Trophoblast cell (in vitro differentiated cells and primary cell): ENCODE measurements around the gene LEMD3.

Experiments used
- DNase-seq, 2 donors: peaks; one replicate each; pipeline ENCODE4 v3.0.0-alpha.2; 2016
- H2AFZ ChIP-seq: 2 replicates; pipeline ENCODE4 v1.6.1; 2013; ENCODE audit warnings: low read length, moderate library complexity, mild to moderate bottlenecking; ENCODE audit not compliant: insufficient read depth, poor library complexity
- H2AK5ac ChIP-seq: 2 replicates; pipeline ENCODE4 v1.6.1; 2013; ENCODE audit warnings: mild to moderate bottlenecking, low read length
- H2BK120ac ChIP-seq: 2 replicates; pipeline ENCODE4 v1.6.1; 2013; ENCODE audit warnings: low read length, mild to moderate bottlenecking, moderate library complexity; ENCODE audit not compliant: insufficient read depth, poor library complexity
- H2BK12ac ChIP-seq: 2 replicates; pipeline ENCODE4 v1.6.1; 2013; ENCODE audit warnings: mild to moderate bottlenecking, low read length, moderate library complexity
- H2BK5ac ChIP-seq: 2 replicates; pipeline ENCODE4 v1.6.1; 2013; ENCODE audit warnings: low read length, low read depth, moderate library complexity, mild to moderate bottlenecking; ENCODE audit not compliant: poor library complexity
- H3K14ac ChIP-seq: 2 replicates; pipeline ENCODE4 v1.6.1; 2013; ENCODE audit warnings: mild to moderate bottlenecking, low read length
- H3K18ac ChIP-seq: 2 replicates; pipeline ENCODE4 v1.6.1; 2013; ENCODE audit warnings: mild to moderate bottlenecking, low read length
- H3K23ac ChIP-seq: 2 replicates; pipeline ENCODE4 v1.6.1; 2013; ENCODE audit warnings: low read length
- H3K27ac ChIP-seq: 2 replicates; pipeline ENCODE4 v1.5.1; 2013; ENCODE audit warnings: low read depth, mild to moderate bottlenecking, inconsistent platforms, low read length, moderate library complexity
- H3K27me3 ChIP-seq: 2 replicates; pipeline ENCODE4 v1.6.1; 2013; ENCODE audit warnings: inconsistent platforms, mild to moderate bottlenecking, low read length, moderate library complexity; ENCODE audit not compliant: insufficient read depth
- H3K36me3 ChIP-seq, 2 experiments: 1 replicate in 1 of 2; 2 replicates in 1 of 2; pipeline ENCODE4 v1.6.1; 2013; ENCODE audit warnings: low read length in 2 of 2, mild to moderate bottlenecking in 2 of 2, moderate library complexity in 1 of 2; ENCODE audit not compliant: insufficient read depth in 2 of 2, control insufficient read depth in 1 of 2
- H3K4ac ChIP-seq: 2 replicates; pipeline ENCODE4 v1.6.1; 2013; ENCODE audit warnings: low read depth, mild to moderate bottlenecking, low read length, moderate library complexity
- H3K4me1 ChIP-seq, 2 experiments: 1 replicate in 1 of 2; 2 replicates in 1 of 2; pipeline ENCODE4 v1.6.1; 2013; ENCODE audit warnings: low read length in 2 of 2, mild to moderate bottlenecking in 2 of 2, moderate library complexity in 1 of 2; ENCODE audit not compliant: insufficient read depth in 2 of 2, control insufficient read depth in 1 of 2
- H3K4me2 ChIP-seq: 2 replicates; pipeline ENCODE4 v1.6.1; 2013; ENCODE audit warnings: inconsistent platforms, mild to moderate bottlenecking, low read length, moderate library complexity
- H3K4me3 ChIP-seq: 2 replicates; pipeline ENCODE4 v1.5.1; 2013; ENCODE audit warnings: mild to moderate bottlenecking, low read depth, low read length, inconsistent platforms
- H3K79me1 ChIP-seq: one replicate; pipeline ENCODE4 v1.6.1; 2013; ENCODE audit warnings: low read length
- H3K79me2 ChIP-seq: 2 replicates; pipeline ENCODE4 v1.6.1; 2013; ENCODE audit warnings: low read length, mild to moderate bottlenecking; ENCODE audit not compliant: control insufficient read depth, insufficient read depth, poor library complexity
- H3K9ac ChIP-seq: 2 replicates; pipeline ENCODE4 v1.6.1; 2013; ENCODE audit warnings: mild to moderate bottlenecking, low read length
- H3K9me3 ChIP-seq: 2 replicates; pipeline ENCODE4 v1.6.1; 2013; ENCODE audit warnings: low read depth, mild to moderate bottlenecking, control low read depth, inconsistent platforms, low read length; ENCODE audit not compliant: insufficient read depth
- H4K12ac ChIP-seq: 2 replicates; pipeline ENCODE4 v1.6.1; 2013; ENCODE audit warnings: low read depth, mild to moderate bottlenecking, low read length, moderate library complexity
- H4K8ac ChIP-seq: 2 replicates; pipeline ENCODE4 v1.6.1; 2013; ENCODE audit warnings: low read depth, mild to moderate bottlenecking, low read length, moderate library complexity
- H4K91ac ChIP-seq: one replicate; pipeline ENCODE4 v1.6.1; 2013; ENCODE audit warnings: low read depth, mild to moderate bottlenecking, low read length, moderate library complexity
- WGBS: extraction: QIAGEN DNeasy Blood & Tissue Kit; methylation state at CpG from one replicate; pipeline ENCODE4 v1.1.7; 2013; ENCODE audit warnings: missing lambda C conversion rate; ENCODE audit not compliant: insufficient read length, insufficient coverage; ENCODE audit errors: extremely low coverage; 5-methylcytosine and 5-hydroxymethylcytosine counted together

The LEMD3 gene

DNA sequence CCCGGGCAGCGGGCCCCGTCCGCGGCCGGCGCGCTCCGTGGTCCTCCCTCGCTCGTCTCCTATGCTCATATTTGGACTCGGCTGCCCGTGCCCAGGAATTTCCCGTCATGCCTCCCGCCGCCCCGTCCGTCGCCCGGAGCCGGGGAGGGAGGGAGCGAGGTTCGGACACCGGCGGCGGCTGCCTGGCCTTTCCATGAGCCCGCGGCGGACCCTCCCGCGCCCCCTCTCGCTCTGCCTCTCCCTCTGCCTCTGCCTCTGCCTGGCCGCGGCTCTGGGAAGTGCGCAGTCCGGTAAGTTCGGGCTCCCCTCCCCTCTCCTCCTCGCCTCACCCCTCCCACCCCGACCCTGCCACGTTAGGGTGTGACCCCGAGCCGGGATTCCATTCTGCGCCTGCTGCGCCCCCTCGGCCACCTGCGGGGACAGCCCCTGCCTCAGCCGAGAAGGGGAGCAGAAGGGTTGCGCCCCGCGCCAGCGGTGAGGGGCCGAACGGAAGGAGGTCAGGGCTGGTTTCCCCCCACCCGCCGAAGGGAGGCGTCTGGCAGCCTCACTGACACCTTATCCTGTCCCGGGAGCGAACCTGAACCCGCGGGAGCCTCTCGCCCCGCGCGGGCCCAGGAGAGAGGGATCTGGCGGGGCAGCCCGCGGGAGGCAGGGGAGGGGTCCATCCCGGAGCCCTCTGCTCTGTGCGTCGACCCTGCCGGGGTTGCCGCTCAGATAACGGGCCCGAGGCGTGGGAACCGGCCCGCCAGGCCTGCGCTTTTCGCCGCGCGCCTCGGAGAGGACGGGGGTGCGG, 109.4 kb downstream of the LEMD3 start, which contains the start of gene MSRB3:
MSRB3 (plus strand) TSS at position 108 of the 793 bp plus-strand sequence. CDS start 29,897 bp downstream, outside the sequence.
- peak within 1 kb of the TSS; percentile 97 for H3K4me3 ChIP-seq
- no peak within 1 kb of the TSS for H3K23ac ChIP-seq
- H3K14ac ChIP-seq = peak within 1 kb of the TSS; percentile 55
- peak within 1 kb of the TSS; percentile 79 for H3K4me2 ChIP-seq
- peak within 1 kb of the TSS; percentile 0 for H2BK12ac ChIP-seq
- peaks cover 2% of the 10 kb centered on the region for H3K79me2 ChIP-seq
- no peak within 1 kb of the TSS for H2AK5ac ChIP-seq
- peaks cover 0 to 4% of the 10 kb centered on the region in 2 experiments for H3K4me1 ChIP-seq
- H3K9me3 ChIP-seq = no peaks in the 10 kb centered on the region
- H2BK120ac ChIP-seq = peak within 1 kb of the TSS; percentile 83
- H2BK5ac ChIP-seq = peak within 1 kb of the TSS; percentile 42
- WGBS = no CpG with 5 or more reads among the region's 85 CpGs
- peak within 1 kb of the TSS; percentile 50 for H3K27ac ChIP-seq
- peak within 1 kb of the TSS; percentile 37 for H4K91ac ChIP-seq
- H4K8ac ChIP-seq = peak within 1 kb of the TSS; percentile 59
- peak within 1 kb of the TSS; percentile 73 for H3K9ac ChIP-seq
- no peak within 1 kb of the TSS for H3K4ac ChIP-seq
- peak within 1 kb of the TSS; percentile 65 for H3K18ac ChIP-seq
- peak within 1 kb of the TSS; percentile 75 for H4K12ac ChIP-seq
- H3K27me3 ChIP-seq = no peaks in the 10 kb centered on the region
- peak within 1 kb of the TSS; percentile 68 for H2AFZ ChIP-seq
- DNase-seq = peak; percentile 7 to 59
- H3K36me3 ChIP-seq = no peaks in the 10 kb centered on the region
- peaks cover 9% of the 10 kb centered on the region for H3K79me1 ChIP-seq

DNA sequence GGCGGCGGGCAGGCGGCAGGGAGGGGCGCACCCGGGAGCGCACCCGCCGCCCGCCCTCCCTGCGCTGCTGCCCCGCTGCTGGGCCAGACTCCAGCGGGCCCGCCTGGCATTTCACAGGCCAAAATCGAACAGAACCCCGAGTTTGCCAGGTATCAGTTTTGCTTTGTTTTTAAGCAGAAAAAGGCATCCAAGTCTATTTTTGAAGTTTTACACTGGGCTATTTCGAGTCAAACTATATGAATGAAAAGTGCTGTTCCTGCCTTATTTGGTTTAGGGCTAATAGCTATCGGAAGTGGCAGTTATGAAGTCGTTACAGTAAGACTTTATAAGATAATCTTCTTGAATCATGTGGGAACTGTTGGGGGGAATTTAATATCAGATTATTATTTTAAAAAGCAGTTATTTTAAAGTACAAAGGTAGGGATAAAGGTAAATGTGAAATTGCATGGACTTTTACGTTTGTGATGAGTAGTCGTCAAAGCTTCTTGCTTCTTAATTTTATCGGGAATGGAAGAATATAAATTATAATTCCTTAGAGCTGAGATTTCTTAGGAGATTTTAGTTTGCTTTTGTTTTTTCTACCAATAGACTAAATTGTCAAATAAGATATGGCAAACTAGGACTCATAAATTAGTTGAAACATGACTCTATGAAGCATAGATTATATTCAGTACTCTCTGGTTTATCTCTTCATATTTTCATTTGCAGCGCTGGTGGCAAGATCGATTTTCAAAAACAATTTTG, 110.2 kb downstream of the LEMD3 start:
- Histone ChIP-seq H4K8ac (peak overlapping the region; percentile 59), H2BK5ac (no peak overlapping the region), H3K18ac (peak overlapping the region; percentile 65), H3K79me1 (peaks cover 9% of the 10 kb centered on the region), H3K4me1 (peaks cover 0 to 4% of the 10 kb centered on the region in 2 experiments), H3K23ac (no peak overlapping the region), H3K9me3 (no peaks in the 10 kb centered on the region), H4K12ac (peak overlapping the region; percentile 75), H2BK120ac (no peak overlapping the region), H3K79me2 (peaks cover 2% of the 10 kb centered on the region), H3K4me2 (peak overlapping the region; percentile 79), H3K27ac (peak overlapping the region; percentile 2), H3K9ac (no peak overlapping the region), H3K4me3 (peak overlapping the region; percentile 97), H4K91ac (peak overlapping the region; percentile 37), H3K27me3 (no peaks in the 10 kb centered on the region), H3K36me3 (no peaks in the 10 kb centered on the region), H3K4ac (no peak overlapping the region), H2AK5ac (no peak overlapping the region), H3K14ac (peak overlapping the region; percentile 55), H2AFZ (peak overlapping the region; percentile 68), H2BK12ac (no peak overlapping the region)
- DNase-seq = no peak
- no CpG with 5 or more reads among the region's 23 CpGs for WGBS

DNA sequence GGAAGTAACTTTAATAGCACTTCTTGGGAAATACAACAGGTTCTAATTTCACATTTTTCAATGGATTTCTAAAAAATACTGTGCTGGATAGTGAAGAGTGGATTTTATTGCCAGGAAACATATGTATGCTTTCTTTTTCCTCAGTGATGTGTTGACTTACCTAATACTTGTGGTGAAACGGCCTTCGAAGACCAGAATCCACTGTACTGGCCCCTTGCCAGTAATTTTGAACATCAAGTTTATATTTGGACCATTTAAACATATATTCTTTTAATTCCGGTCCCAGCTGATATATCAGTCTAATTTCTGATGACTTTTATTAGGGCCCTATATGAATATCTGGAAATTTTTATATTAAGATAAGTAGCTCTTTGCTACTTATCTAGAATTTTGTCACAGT, 110.9 kb downstream of the LEMD3 start:
- no peak overlapping the region for H3K4ac ChIP-seq
- no peak overlapping the region for H4K8ac ChIP-seq
- DNase-seq = no peak

DNA sequence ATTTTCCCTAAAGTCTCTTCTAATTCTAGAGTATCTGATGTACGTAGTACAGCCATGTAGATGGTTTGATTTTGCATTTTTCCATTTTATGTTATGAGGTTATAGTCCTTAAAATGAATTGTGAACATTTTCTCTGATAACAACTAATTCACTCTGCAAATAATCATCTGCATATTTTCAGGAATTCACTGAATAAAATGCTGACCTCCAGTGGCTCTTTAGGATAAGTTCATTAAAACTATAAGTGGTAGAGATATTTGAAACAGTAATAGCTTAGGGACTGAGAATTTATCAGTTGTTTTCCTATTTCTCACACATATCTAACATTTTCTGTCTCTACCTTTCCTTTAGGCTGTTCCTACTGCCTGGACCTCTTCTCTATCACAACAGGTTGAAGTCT, 113.5 kb downstream of the LEMD3 start:
- H3K4ac ChIP-seq = no peak overlapping the region
- peaks cover 0 to 4% of the 10 kb centered on the region in 2 experiments for H3K4me1 ChIP-seq
- H3K18ac ChIP-seq = no peak overlapping the region
- no peak overlapping the region for H4K8ac ChIP-seq
- H2AFZ ChIP-seq = no peak overlapping the region
- DNase-seq = no peak
- no peak overlapping the region for H3K4me2 ChIP-seq
- H3K14ac ChIP-seq = no peak overlapping the region
- H2BK5ac ChIP-seq = no peak overlapping the region
- H3K9ac ChIP-seq = no peak overlapping the region
- no peaks in the 10 kb centered on the region for H3K9me3 ChIP-seq
- H2BK120ac ChIP-seq = no peak overlapping the region
- no peak overlapping the region for H3K27ac ChIP-seq
- no peak overlapping the region for H4K91ac ChIP-seq
- H3K79me1 ChIP-seq = peaks cover 9% of the 10 kb centered on the region
- no peaks in the 10 kb centered on the region for H3K27me3 ChIP-seq
- no peak overlapping the region for H3K23ac ChIP-seq
- no CpG with 5 or more reads among the region's 1 CpG for WGBS
- no peak overlapping the region for H2BK12ac ChIP-seq
- H3K79me2 ChIP-seq = peaks cover 2% of the 10 kb centered on the region
- H3K4me3 ChIP-seq = no peak overlapping the region
- no peaks in the 10 kb centered on the region for H3K36me3 ChIP-seq
- no peak overlapping the region for H2AK5ac ChIP-seq
- no peak overlapping the region for H4K12ac ChIP-seq

More for the DNA sequence above, 110.9 kb downstream of the LEMD3 start:
- H2BK5ac ChIP-seq = no peak overlapping the region
- peaks cover 9% of the 10 kb centered on the region for H3K79me1 ChIP-seq
- H3K27me3 ChIP-seq = no peaks in the 10 kb centered on the region
- H4K12ac ChIP-seq = no peak overlapping the region
- no peak overlapping the region for H3K9ac ChIP-seq
- no peak overlapping the region for H4K91ac ChIP-seq
- no peak overlapping the region for H3K14ac ChIP-seq
- no CpG with 5 or more reads among the region's 3 CpGs for WGBS
- no peak overlapping the region for H2BK12ac ChIP-seq
- H3K18ac ChIP-seq = no peak overlapping the region
- no peak overlapping the region for H2AK5ac ChIP-seq
- no peak overlapping the region for H3K27ac ChIP-seq
- H3K4me1 ChIP-seq = peaks cover 0 to 4% of the 10 kb centered on the region in 2 experiments
- no peak overlapping the region for H2BK120ac ChIP-seq
- H3K36me3 ChIP-seq = no peaks in the 10 kb centered on the region
- no peak overlapping the region for H3K4me2 ChIP-seq
- H3K23ac ChIP-seq = no peak overlapping the region
- peaks cover 2% of the 10 kb centered on the region for H3K79me2 ChIP-seq
- no peak overlapping the region for H2AFZ ChIP-seq
- H3K4me3 ChIP-seq = no peak overlapping the region
- H3K9me3 ChIP-seq = no peaks in the 10 kb centered on the region
